Measurements from ENCODE around the gene NELL1. TPM values are rescaled to one million over a fixed set of nuclear protein-coding genes. Genes with fewer than 3 reads are reported as not detected.

The NELL1 gene
- total RNA-seq, 2 experiments from 2014 or later: not detected

DNA sequence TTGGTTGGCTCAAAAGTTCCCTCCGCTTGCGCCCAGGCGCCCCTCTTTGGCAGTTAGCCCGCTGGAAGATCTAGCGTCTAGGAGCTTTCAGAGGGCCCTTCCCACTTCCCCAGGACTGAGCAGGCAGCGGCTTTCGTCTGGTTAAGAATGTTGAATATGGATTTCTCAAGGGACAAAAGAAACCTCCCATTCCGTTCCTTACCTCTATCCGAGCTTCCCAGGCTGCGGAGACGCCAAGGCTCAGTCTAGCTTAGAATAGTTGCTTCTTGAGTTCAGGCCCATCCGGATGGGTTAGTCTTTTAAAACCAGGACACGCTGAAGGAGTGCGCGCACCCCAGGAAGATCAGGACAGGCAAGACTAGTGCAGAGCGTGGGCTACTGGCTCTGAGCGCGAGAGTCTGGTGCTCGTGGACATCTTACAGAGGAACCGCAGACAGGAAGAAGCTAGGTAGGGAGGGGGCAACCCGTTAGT, 1.6 kb downstream of the NELL1 start:
- Mint-ChIP-seq H3K36me3 (ENCODE audit: low read depth) (no peaks in the 10 kb centered on the region), H3K4me1 (ENCODE audit: low read depth) (peaks cover 9% of the 10 kb centered on the region), H3K9me3 (no peaks in the 10 kb centered on the region), H3K27me3 (peaks cover 86% of the 10 kb centered on the region), H3K27ac (no peak overlapping the region), H3K4me3 (no peak overlapping the region)
- POLR2A ChIA-PET: no interaction called here
- Histone ChIP-seq H3K27ac (ENCODE audit: low read depth in 1 of 2, low read length in 2 of 2) (no peak overlapping the region), H3K9me3 (ENCODE audit: control insufficient read depth in 1 of 2, insufficient read depth in 1 of 2, low read length in 2 of 2) (peaks cover 0 to 12% of the 10 kb centered on the region in 2 experiments), H3K4me3 (ENCODE audit: low read length) (no peak overlapping the region), H3K27me3 (ENCODE audit: control insufficient read depth in 1 of 2, insufficient read depth in 2 of 2, low read length in 2 of 2) (peaks cover 40 to 72% of the 10 kb centered on the region in 2 experiments), H3K4me1 (ENCODE audit: insufficient read depth, low read length) (peaks cover 3% of the 10 kb centered on the region), H3K36me3 (ENCODE audit: insufficient read depth, low read length) (no peaks in the 10 kb centered on the region)
- intact Hi-C loops (cut with DNase I, micrococcal nuclease): loop anchor here in 1 of 2 experiments (10.0 kb wide), 1 partner anchor 546 kb away; no protein-coding TSS in a partner anchor
- DNase-seq (no peak), ATAC-seq (ENCODE audit: poor library complexity) (no peak)
- CTCF ChIA-PET: no interaction called here
- TF ChIP-seq, protein P1, sequence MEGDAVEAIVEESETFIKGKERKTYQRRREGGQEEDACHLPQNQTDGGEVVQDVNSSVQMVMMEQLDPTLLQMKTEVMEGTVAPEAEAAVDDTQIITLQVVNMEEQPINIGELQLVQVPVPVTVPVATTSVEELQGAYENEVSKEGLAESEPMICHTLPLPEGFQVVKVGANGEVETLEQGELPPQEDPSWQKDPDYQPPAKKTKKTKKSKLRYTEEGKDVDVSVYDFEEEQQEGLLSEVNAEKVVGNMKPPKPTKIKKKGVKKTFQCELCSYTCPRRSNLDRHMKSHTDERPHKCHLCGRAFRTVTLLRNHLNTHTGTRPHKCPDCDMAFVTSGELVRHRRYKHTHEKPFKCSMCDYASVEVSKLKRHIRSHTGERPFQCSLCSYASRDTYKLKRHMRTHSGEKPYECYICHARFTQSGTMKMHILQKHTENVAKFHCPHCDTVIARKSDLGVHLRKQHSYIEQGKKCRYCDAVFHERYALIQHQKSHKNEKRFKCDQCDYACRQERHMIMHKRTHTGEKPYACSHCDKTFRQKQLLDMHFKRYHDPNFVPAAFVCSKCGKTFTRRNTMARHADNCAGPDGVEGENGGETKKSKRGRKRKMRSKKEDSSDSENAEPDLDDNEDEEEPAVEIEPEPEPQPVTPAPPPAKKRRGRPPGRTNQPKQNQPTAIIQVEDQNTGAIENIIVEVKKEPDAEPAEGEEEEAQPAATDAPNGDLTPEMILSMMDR (IDR thresholded peaks at IDR 0.05): no peak

DNA sequence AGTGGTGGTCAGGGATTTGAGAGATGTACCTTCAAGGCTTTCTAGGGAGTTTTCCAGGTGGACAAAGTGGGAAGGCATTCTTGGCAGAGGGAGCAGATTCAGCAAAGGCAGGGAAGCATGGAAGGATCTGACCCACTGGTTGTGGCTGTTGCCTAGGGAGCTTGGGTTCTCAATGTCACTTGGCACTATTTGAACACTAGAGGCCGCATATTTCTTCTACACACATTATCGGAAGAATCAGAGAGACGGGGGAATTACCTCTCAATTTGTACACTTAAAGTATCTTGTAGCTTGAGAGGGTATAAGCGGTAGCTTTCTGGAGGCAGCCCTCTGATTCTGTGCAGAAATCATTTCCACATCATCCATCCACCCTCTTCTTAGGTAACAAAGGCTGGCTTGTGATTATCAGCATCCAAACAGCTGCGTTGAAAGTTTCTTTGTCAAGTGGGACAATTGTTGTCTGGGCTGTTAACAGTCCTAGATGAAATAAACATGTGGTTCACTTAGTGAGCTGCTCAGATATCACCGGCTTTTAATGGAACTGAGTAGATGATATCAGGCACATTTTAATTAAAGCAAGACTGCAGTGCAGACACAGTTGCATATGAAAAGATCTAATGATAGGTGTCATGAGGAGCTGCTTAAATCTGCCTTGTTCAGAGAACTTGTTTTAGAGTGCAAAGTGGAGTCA, 2.6 kb downstream of the NELL1 start:
- no peak for DNase-seq
- H3K27me3 ChIP-seq (ENCODE audit: control insufficient read depth in 1 of 2, insufficient read depth in 2 of 2, low read length in 2 of 2): peaks cover 37 to 61% of the 10 kb centered on the region in 2 experiments

DNA sequence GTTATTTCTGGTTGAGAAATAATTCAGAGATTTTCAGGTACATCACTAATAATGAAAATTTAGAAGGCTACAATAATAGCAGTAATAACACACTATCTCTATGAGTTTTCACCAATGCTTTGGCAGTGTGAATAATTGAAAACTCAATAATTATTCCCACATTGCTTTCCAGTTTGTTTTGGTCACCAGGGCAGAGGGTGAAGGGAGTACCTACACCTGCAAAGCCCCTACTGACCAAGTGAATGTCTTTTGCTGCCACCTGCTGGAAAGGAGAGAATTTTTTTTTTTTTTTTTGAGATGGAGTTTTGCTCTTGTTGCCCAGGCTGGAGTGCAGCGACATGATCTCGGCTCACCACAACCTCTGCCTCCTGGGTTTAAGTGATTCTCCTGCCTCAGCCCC, 3.2 kb downstream of the NELL1 start:
- H3K4me1 ChIP-seq (ENCODE audit: insufficient read depth, low read length): peaks cover 3% of the 10 kb centered on the region
- no peak overlapping the region for H3K4me3 Mint-ChIP-seq
- DNase-seq (no peak), ATAC-seq (ENCODE audit: poor library complexity) (no peak)
- peaks cover 36 to 56% of the 10 kb centered on the region in 2 experiments for H3K27me3 ChIP-seq (ENCODE audit: control insufficient read depth in 1 of 2, insufficient read depth in 2 of 2, low read length in 2 of 2)
- H3K36me3 ChIP-seq (ENCODE audit: insufficient read depth, low read length): no peaks in the 10 kb centered on the region
- H3K9me3 Mint-ChIP-seq: no peaks in the 10 kb centered on the region
- no peak overlapping the region for H3K27ac Mint-ChIP-seq
- peaks cover 0 to 12% of the 10 kb centered on the region in 2 experiments for H3K9me3 ChIP-seq (ENCODE audit: control insufficient read depth in 1 of 2, insufficient read depth in 1 of 2, low read length in 2 of 2)
- TF ChIP-seq, protein P1 (IDR thresholded peaks at IDR 0.05): no peak
- no peak overlapping the region for H3K27ac ChIP-seq (ENCODE audit: low read depth in 1 of 2, low read length in 2 of 2)
- ChIA-PET POLR2A (no interaction called here), CTCF (interaction anchor here (0.7 kb wide), 1 partner anchor 77 kb away, joined by 3 read pairs; no protein-coding TSS in a partner anchor)
- no peaks in the 10 kb centered on the region for H3K36me3 Mint-ChIP-seq (ENCODE audit: low read depth)
- peaks cover 80% of the 10 kb centered on the region for H3K27me3 Mint-ChIP-seq
- intact Hi-C loops (cut with DNase I, micrococcal nuclease): loop anchor here in 1 of 2 experiments (10.0 kb wide), 1 partner anchor 548 kb away; no protein-coding TSS in a partner anchor
- H3K4me3 ChIP-seq (ENCODE audit: low read length): no peak overlapping the region
- H3K4me1 Mint-ChIP-seq (ENCODE audit: low read depth): peaks cover 9% of the 10 kb centered on the region

More for the DNA sequence above, 2.6 kb downstream of the NELL1 start:
- peaks cover 0 to 12% of the 10 kb centered on the region in 2 experiments for H3K9me3 ChIP-seq (ENCODE audit: control insufficient read depth in 1 of 2, insufficient read depth in 1 of 2, low read length in 2 of 2)
- Mint-ChIP-seq H3K27ac (no peak overlapping the region), H3K27me3 (peaks cover 85% of the 10 kb centered on the region), H3K4me1 (ENCODE audit: low read depth) (peaks cover 9% of the 10 kb centered on the region), H3K9me3 (no peaks in the 10 kb centered on the region), H3K36me3 (ENCODE audit: low read depth) (no peaks in the 10 kb centered on the region), H3K4me3 (no peak overlapping the region)
- ChIA-PET CTCF (no interaction called here), POLR2A (no interaction called here)
- TF ChIP-seq, protein P1 (IDR thresholded peaks at IDR 0.05): no peak
- H3K27ac ChIP-seq (ENCODE audit: low read depth in 1 of 2, low read length in 2 of 2): no peak overlapping the region
- intact Hi-C loops (cut with DNase I, micrococcal nuclease): loop anchor here in 1 of 2 experiments (10.0 kb wide), 1 partner anchor 547 kb away; no protein-coding TSS in a partner anchor
- no peak overlapping the region for H3K4me3 ChIP-seq (ENCODE audit: low read length)
- H3K4me1 ChIP-seq (ENCODE audit: insufficient read depth, low read length): peaks cover 3% of the 10 kb centered on the region
- no peaks in the 10 kb centered on the region for H3K36me3 ChIP-seq (ENCODE audit: insufficient read depth, low read length)
- ATAC-seq (ENCODE audit: poor library complexity): no peak
